Mesendoderm (in vitro differentiated cells): ENCODE data around the gene COL6A2.

Source experiments
- DNase-seq: peaks from one replicate; pipeline ENCODE4 v3.0.0; 2013
- H2AK5ac ChIP-seq: 2 replicates; pipeline ENCODE4 v1.6.1; 2013; ENCODE audit warnings: low read length, inconsistent platforms
- H2BK120ac ChIP-seq: 2 replicates; pipeline ENCODE4 v1.6.1; 2013; ENCODE audit warnings: low read depth, mild to moderate bottlenecking, low read length, moderate library complexity, mixed read lengths
- H2BK15ac ChIP-seq: replicated peaks from 2 replicates; pipeline ENCODE4 v1.6.1; 2013; ENCODE audit warnings: low read depth, mild to moderate bottlenecking, moderate library complexity
- H2BK5ac ChIP-seq: 2 replicates; pipeline ENCODE4 v1.6.1; 2013; ENCODE audit warnings: low read length, inconsistent platforms
- H3K18ac ChIP-seq: 2 replicates; pipeline ENCODE4 v1.6.1; 2013; ENCODE audit warnings: mild to moderate bottlenecking, low read length, mixed read lengths
- H3K23ac ChIP-seq: one replicate; pipeline ENCODE4 v1.6.1; 2013; ENCODE audit warnings: low read length
- H3K27ac ChIP-seq: 2 replicates; pipeline ENCODE4 v1.5.1; 2013; ENCODE audit warnings: low read depth, mild to moderate bottlenecking, inconsistent platforms, low read length, moderate library complexity
- H3K27me3 ChIP-seq: 2 replicates; pipeline ENCODE4 v1.6.1; 2013; ENCODE audit warnings: low read length, control low read depth, mild to moderate bottlenecking, inconsistent platforms; ENCODE audit not compliant: insufficient read depth, poor library complexity
- H3K36me3 ChIP-seq: 2 replicates; pipeline ENCODE4 v1.6.1; 2013; ENCODE audit warnings: low read length, inconsistent platforms; ENCODE audit not compliant: control insufficient read depth, insufficient read depth
- H3K4ac ChIP-seq: one replicate; pipeline ENCODE4 v1.6.1; 2013; ENCODE audit warnings: low read depth, mild to moderate bottlenecking, low read length, moderate library complexity
- H3K4me1 ChIP-seq: 2 replicates; pipeline ENCODE4 v1.6.1; 2013; ENCODE audit warnings: low read depth, low read length, inconsistent platforms; ENCODE audit not compliant: control insufficient read depth
- H3K4me2 ChIP-seq: 2 replicates; pipeline ENCODE4 v1.6.1; 2013; ENCODE audit warnings: low read length
- H3K4me3 ChIP-seq: 2 replicates; pipeline ENCODE4 v1.5.1; 2013; ENCODE audit warnings: mild to moderate bottlenecking, low read length
- H3K56ac ChIP-seq: one replicate; pipeline ENCODE4 v1.6.1; 2013; ENCODE audit warnings: low read length
- H3K79me1 ChIP-seq: 2 replicates; pipeline ENCODE4 v1.6.1; 2013; ENCODE audit warnings: low read length, inconsistent platforms
- H3K79me2 ChIP-seq: 2 replicates; pipeline ENCODE4 v1.6.1; 2013; ENCODE audit warnings: mild to moderate bottlenecking, low read length; ENCODE audit not compliant: control insufficient read depth, insufficient read depth
- H3K9ac ChIP-seq: 2 replicates; pipeline ENCODE4 v1.6.1; 2013; ENCODE audit warnings: low read length, inconsistent platforms
- H4K5ac ChIP-seq: one replicate; pipeline ENCODE4 v1.6.1; 2013; ENCODE audit warnings: low read length
- H4K8ac ChIP-seq: one replicate; pipeline ENCODE4 v1.6.1; 2013; ENCODE audit warnings: low read depth, mild to moderate bottlenecking, control low read depth, low read length, moderate library complexity
- WGBS: extraction: QIAGEN DNeasy Blood & Tissue Kit; methylation state at CpG from one replicate; pipeline ENCODE4 v1.1.7; 2013; ENCODE audit warnings: low lambda C conversion rate, missing lambda C conversion rate; ENCODE audit not compliant: insufficient coverage; ENCODE audit errors: extremely low coverage; 5-methylcytosine and 5-hydroxymethylcytosine counted together

COL6A2 gene

GRCh38 chr21:46114963-46115362 lies 17.1 kb downstream of the COL6A2 start:
- H3K18ac ChIP-seq: no peak overlapping the region
- DNase-seq: no peak
- no peak overlapping the region for H3K56ac ChIP-seq
- no CpG with 5 or more reads among the region's 4 CpGs for WGBS
- no peak overlapping the region for H2BK5ac ChIP-seq
- H3K4me3 ChIP-seq: no peak overlapping the region
- no peak overlapping the region for H2BK15ac ChIP-seq
- H3K4me1 ChIP-seq: no peaks in the 10 kb centered on the region
- no peak overlapping the region for H3K4me2 ChIP-seq
- H2BK120ac ChIP-seq: no peak overlapping the region
- H4K5ac ChIP-seq: no peak overlapping the region
- H3K79me2 ChIP-seq: no peaks in the 10 kb centered on the region
- H4K8ac ChIP-seq: no peak overlapping the region
- no peaks in the 10 kb centered on the region for H3K27me3 ChIP-seq
- H3K9ac ChIP-seq: no peak overlapping the region
- H2AK5ac ChIP-seq: no peak overlapping the region
- peaks cover 22% of the 10 kb centered on the region for H3K36me3 ChIP-seq
- H3K4ac ChIP-seq: no peak overlapping the region
- H3K23ac ChIP-seq: no peak overlapping the region
- H3K27ac ChIP-seq: no peak overlapping the region
- peaks cover 3% of the 10 kb centered on the region for H3K79me1 ChIP-seq

DNA sequence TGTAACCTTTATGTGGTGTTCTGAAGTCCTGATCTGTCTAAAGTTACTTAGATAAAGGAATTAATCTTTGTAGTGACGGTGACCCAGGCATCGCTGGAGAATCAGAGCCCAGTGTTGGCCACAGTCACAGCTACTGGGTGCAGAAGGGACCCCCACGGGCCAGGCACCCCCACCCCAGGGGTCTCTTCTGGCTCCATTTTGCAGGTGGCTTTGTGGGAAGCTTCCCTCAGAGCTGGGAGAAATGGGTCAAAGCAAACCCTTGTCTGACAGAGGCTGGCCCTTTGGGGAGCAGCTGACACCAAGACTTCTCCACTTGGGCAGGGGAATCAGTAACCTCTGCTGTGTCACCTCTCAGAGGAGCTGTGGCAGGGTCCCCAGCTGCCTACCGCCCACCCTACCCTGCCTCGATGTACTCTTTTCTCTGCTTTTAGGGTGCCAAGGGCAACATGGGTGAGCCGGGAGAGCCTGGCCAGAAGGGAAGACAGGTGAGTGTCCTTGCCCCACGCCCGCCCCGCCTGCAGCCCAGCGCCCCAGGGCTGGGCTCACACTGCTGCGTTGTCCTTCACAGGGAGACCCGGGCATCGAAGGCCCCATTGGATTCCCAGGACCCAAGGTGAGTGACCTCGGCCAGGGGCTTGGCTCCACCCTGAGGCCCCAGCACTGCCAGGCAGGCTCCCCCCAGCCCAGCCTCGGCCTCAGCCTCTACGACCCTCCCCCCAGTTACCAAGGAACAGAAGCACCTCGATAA lies 17.7 kb downstream of the COL6A2 start:
- H3K36me3 ChIP-seq: peaks cover 22% of the 10 kb centered on the region

DNA sequence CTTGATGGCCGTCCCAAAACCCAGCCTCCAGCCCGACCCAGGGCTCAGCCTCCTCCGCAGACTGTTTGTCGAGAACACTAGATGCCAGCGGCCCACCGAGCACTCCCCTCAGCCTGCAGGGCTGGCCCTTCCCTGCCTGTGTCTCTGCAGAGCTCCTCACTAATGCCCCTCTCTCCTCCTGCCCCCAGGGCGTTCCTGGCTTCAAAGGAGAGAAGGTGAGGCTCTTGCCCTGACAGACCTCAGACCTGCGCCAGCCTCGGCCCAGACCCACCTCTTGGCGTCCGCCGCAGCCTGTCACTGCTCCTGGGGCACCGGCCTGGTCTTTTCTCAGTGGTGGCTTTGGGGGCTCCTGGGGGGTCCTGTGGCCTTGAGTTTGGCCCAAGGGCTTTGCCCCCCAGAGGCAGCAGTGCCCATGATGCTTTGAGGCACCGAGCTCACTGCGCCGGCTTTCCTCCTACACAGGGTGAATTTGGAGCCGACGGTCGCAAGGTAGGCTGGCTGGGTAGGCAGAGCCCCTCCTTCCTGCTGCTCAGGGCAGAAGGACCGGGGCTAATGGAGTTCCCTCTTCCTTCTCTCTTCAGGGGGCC lies 18.4 kb downstream of the COL6A2 start:
- no peak overlapping the region for H3K23ac ChIP-seq
- no peaks in the 10 kb centered on the region for H3K79me2 ChIP-seq
- H3K79me1 ChIP-seq: no peaks in the 10 kb centered on the region
- H3K27me3 ChIP-seq: no peaks in the 10 kb centered on the region
- H3K27ac ChIP-seq: no peak overlapping the region
- H3K4me1 ChIP-seq: no peaks in the 10 kb centered on the region
- H3K36me3 ChIP-seq: peaks cover 22% of the 10 kb centered on the region
- no peak overlapping the region for H2BK120ac ChIP-seq
- WGBS: no CpG with 5 or more reads among the region's 20 CpGs
- no peak overlapping the region for H3K9ac ChIP-seq
- no peak overlapping the region for H2BK15ac ChIP-seq
- no peak overlapping the region for H3K56ac ChIP-seq
- DNase-seq: no peak
- no peak overlapping the region for H3K4me2 ChIP-seq
- H3K4me3 ChIP-seq: no peak overlapping the region
- no peak overlapping the region for H4K8ac ChIP-seq
- no peak overlapping the region for H4K5ac ChIP-seq
- no peak overlapping the region for H2AK5ac ChIP-seq
- no peak overlapping the region for H3K18ac ChIP-seq
- no peak overlapping the region for H2BK5ac ChIP-seq
- no peak overlapping the region for H3K4ac ChIP-seq

More for the DNA sequence above, 17.7 kb downstream of the COL6A2 start:
- H3K4me1 ChIP-seq: no peaks in the 10 kb centered on the region
- H2AK5ac ChIP-seq: no peak overlapping the region
- no peak overlapping the region for H2BK5ac ChIP-seq
- H4K8ac ChIP-seq: no peak overlapping the region
- H3K4ac ChIP-seq: no peak overlapping the region
- no peak overlapping the region for H2BK120ac ChIP-seq
- no peak overlapping the region for H3K18ac ChIP-seq
- no peak overlapping the region for H2BK15ac ChIP-seq
- no CpG with 5 or more reads among the region's 17 CpGs for WGBS
- no peak overlapping the region for H3K9ac ChIP-seq
- no peak for DNase-seq
- H3K79me2 ChIP-seq: no peaks in the 10 kb centered on the region
- H3K23ac ChIP-seq: no peak overlapping the region
- no peak overlapping the region for H3K56ac ChIP-seq
- no peak overlapping the region for H3K27ac ChIP-seq
- no peak overlapping the region for H3K4me3 ChIP-seq
- no peaks in the 10 kb centered on the region for H3K27me3 ChIP-seq
- H3K4me2 ChIP-seq: no peak overlapping the region
- no peak overlapping the region for H4K5ac ChIP-seq
- H3K79me1 ChIP-seq: peaks cover 2% of the 10 kb centered on the region

DNA sequence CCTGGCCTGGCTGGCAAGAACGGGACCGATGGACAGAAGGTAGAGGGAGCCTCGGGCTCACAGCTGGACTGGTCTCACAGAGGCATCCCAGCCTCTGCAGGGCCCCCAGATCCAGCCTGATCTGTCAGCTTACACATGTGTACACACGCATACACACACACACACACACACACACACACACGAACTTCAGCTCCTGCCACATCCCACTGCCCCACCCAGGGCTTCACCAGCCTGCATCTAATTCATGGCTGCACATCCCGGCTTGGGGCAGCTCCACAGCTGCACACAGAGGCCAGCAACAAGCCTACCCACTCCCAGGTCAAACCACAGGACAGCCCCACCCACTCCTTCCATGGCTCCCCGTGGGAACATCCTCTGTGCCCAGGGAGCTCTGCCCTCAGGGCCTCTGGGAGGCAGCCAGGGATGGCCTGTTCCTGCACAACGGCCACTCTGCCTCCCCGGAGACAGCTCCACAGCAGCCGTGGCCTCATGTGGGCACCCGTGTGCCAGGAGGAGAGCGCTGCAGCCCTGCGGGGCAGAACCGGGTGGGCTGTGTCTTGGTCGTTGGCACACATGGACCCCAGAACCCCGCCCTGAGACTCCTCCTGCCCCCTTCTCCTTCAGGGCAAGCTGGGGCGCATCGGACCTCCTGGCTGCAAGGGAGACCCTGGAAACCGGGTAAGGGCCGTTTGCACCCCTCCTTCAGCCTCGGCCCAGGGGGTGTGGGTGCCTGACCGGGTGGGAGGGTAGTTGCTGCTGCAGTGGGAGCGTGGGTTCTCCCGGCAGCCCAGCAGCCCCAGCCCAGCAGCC lies 19.1 kb downstream of the COL6A2 start:
- Histone ChIP-seq H2BK15ac (no peak overlapping the region), H3K79me1 (no peaks in the 10 kb centered on the region), H3K4me2 (no peak overlapping the region), H3K36me3 (peaks cover 23% of the 10 kb centered on the region), H2AK5ac (no peak overlapping the region), H3K4me1 (no peaks in the 10 kb centered on the region), H4K8ac (no peak overlapping the region), H2BK5ac (no peak overlapping the region), H3K9ac (no peak overlapping the region), H4K5ac (no peak overlapping the region), H3K27ac (no peak overlapping the region), H3K4me3 (no peak overlapping the region), H3K27me3 (no peaks in the 10 kb centered on the region), H3K79me2 (no peaks in the 10 kb centered on the region), H3K23ac (no peak overlapping the region), H3K18ac (no peak overlapping the region), H3K56ac (no peak overlapping the region), H3K4ac (no peak overlapping the region), H2BK120ac (no peak overlapping the region)
- no peak for DNase-seq
- WGBS: no CpG with 5 or more reads among the region's 24 CpGs

GRCh38 chr21:46117586-46118315 lies 19.8 kb downstream of the COL6A2 start:
- no peaks in the 10 kb centered on the region for H3K79me2 ChIP-seq

More at GRCh38 chr21:46117586-46118315, 19.8 kb downstream of the COL6A2 start:
- no peak overlapping the region for H2BK120ac ChIP-seq
- no CpG with 5 or more reads among the region's 29 CpGs for WGBS
- no peak overlapping the region for H3K56ac ChIP-seq
- H4K8ac ChIP-seq: no peak overlapping the region
- no peak overlapping the region for H3K18ac ChIP-seq
- no peak overlapping the region for H2BK5ac ChIP-seq
- no peak overlapping the region for H3K23ac ChIP-seq
- no peak overlapping the region for H3K4ac ChIP-seq
- no peaks in the 10 kb centered on the region for H3K4me1 ChIP-seq
- no peaks in the 10 kb centered on the region for H3K27me3 ChIP-seq
- H4K5ac ChIP-seq: no peak overlapping the region
- no peak overlapping the region for H3K27ac ChIP-seq
- no peaks in the 10 kb centered on the region for H3K79me1 ChIP-seq
- no peak overlapping the region for H2BK15ac ChIP-seq
- no peak for DNase-seq
- no peak overlapping the region for H3K4me2 ChIP-seq
- H3K36me3 ChIP-seq: peaks cover 26% of the 10 kb centered on the region
- H3K9ac ChIP-seq: no peak overlapping the region
- H3K4me3 ChIP-seq: no peak overlapping the region
- H2AK5ac ChIP-seq: no peak overlapping the region
